Ovary (tissue), 9 donors: ENCODE data around the gene DPY19L3. TPM values are rescaled to one million over a fixed set of nuclear protein-coding genes. Genes with fewer than 3 reads are reported as not detected.
"Not testable (repeated sequence)": the region's sequence is repeated elsewhere in the genome, so short reads cannot be mapped to it uniquely, and the experiment has no call there.

Experiments
- DNase-seq, 5 donors: peaks; one replicate each; pipeline ENCODE4 v3.0.0-alpha.2; 2019 to 2020
- H3K27ac ChIP-seq, 2 donors: fragments of 200-600 bp; one replicate each; pipeline versions ENCODE4 v1.5.1 to v1.8.0; 2019 to 2022
- H3K27me3 ChIP-seq: fragments of 200-600 bp; one replicate; pipeline ENCODE4 v1.8.0; 2022
- H3K36me3 ChIP-seq: fragments of 200-600 bp; sonication (generic); one replicate; pipeline ENCODE4 v1.5.1; 2019
- H3K4me1 ChIP-seq: one replicate; pipeline ENCODE4 v1.8.1; 2013; ENCODE audit warnings: mild to moderate bottlenecking, moderate library complexity; ENCODE audit not compliant: insufficient read depth
- H3K4me3 ChIP-seq: fragments of 200-600 bp; sonication (generic); one replicate; pipeline ENCODE4 v1.5.1; 2017
- H3K9me3 ChIP-seq, 2 donors: fragments of 200-600 bp in 1 of 2; sonication (generic) in 1 of 2; one replicate each; pipeline versions ENCODE4 v1.5.1 to v1.8.1; 2013 to 2019; ENCODE audit warnings: mild to moderate bottlenecking in 1 of 2, moderate library complexity in 1 of 2
- CTCF ChIP-seq, 3 donors: fragments of 450-650 bp in 2 of 3; fragments of 200-600 bp in 1 of 3; IDR thresholded peaks; one replicate each; pipeline versions ENCODE4 v1.5.1 to v1.8.0; 2016 to 2022; ENCODE audit warnings: antibody characterized with exemption in 3 of 3, mild to moderate bottlenecking in 1 of 3
- EP300 ChIP-seq: sonication (generic); formaldehyde crosslinking; IDR thresholded peaks from one replicate; pipeline ENCODE4 v1.6.1; 2017; ENCODE audit warnings: antibody characterized with exemption
- POLR2A ChIP-seq: fragments of 450-650 bp; IDR thresholded peaks from one replicate; pipeline ENCODE4 v1.6.1; 2017; ENCODE audit warnings: antibody characterized with exemption, mild to moderate bottlenecking, moderate library complexity
- WGBS, 3 donors: extraction: QIAGEN DNeasy Blood & Tissue Kit in 1 of 3; methylation state at CpG; one replicate each; pipeline versions ENCODE4 v1.1.5 to v1.1.7; 2013 to 2017; 5-methylcytosine and 5-hydroxymethylcytosine counted together
- intact Hi-C, 4 donors: fragments of 100-400 bp; cut with DNase I; formaldehyde crosslinking; loops; one replicate each; pipeline versions ENCODE4 v1.11.0 to v1.15.1; 2022 to 2023
- polyA plus RNA-seq, 2 donors: library from polyadenylated mRNA; stranded (reverse); fragments of 200-250 nt in 1 of 2; fragments of 350-450 nt in 1 of 2; fragmentation: Illumina TruSeq in 1 of 2; extraction: RNeasy Lipid Tissue Mini Kit (QIAGEN cat#74804) in 1 of 2; gene quantifications; one replicate each; pipeline ENCODE4 v1.2.3, GENCODE V29; 2013 to 2014
- total RNA-seq, 7 donors: library from RNA; depleted of rRNA in 2 of 7; stranded (reverse); fragments of >200 nt in 2 of 7; fragmentation: NEBNext Ultra II Directional in 3 of 7; extraction: Animal tissue kit (Norgen Biotek cat#: 25700) in 3 of 7; gene quantifications; one replicate each; pipeline versions ENCODE4 v1.1.0 to v1.2.4, GENCODE V29; 2016 to 2023
- donor health status: DM: no; HTN: no; CAD: no; lungs with moderate emphysema.
- donor health status: DM: no; HTN: no; CAD: no.
- donor health status: Bipolar disorder and iron deficiency.
- donor health status: DM: yes; HTN: yes; CAD: no.
- donor health status: DM: no; HTN: no; CAD: no.
- donor health status: DM: yes; HTN: yes; CAD: no.

Gene DPY19L3
- total and polyA plus RNA-seq, 9 donors = 9.6 to 49.8 (median 43.9) TPM

GRCh38 chr19:32368787-32369186, 36.8 kb upstream of the DPY19L3 start:
- H3K4me3 ChIP-seq = no peak overlapping the region
- intact Hi-C loops = no loop called here
- H3K36me3 ChIP-seq = no peaks in the 10 kb centered on the region
- no peak for DNase-seq
- no peaks in the 10 kb centered on the region for H3K9me3 ChIP-seq
- 37 to 55% (median 44%) methylated on average over 2 of the region's 2 CpGs for WGBS, 3 donors
- H3K27ac ChIP-seq = no peak overlapping the region
- H3K27me3 ChIP-seq = no peaks in the 10 kb centered on the region
- TF ChIP-seq CTCF (IDR thresholded peaks at IDR 0.05) (no peak), EP300 (no peak), POLR2A (no peak)
- H3K4me1 ChIP-seq = peaks cover 5% of the 10 kb centered on the region

GRCh38 chr19:32372726-32373517, 32.6 kb upstream of the DPY19L3 start:
- Histone ChIP-seq H3K9me3 (no peaks in the 10 kb centered on the region), H3K27me3 (no peaks in the 10 kb centered on the region), H3K4me1 (peaks cover 7% of the 10 kb centered on the region), H3K4me3 (no peak overlapping the region), H3K36me3 (no peaks in the 10 kb centered on the region), H3K27ac (no peak overlapping the region)
- TF ChIP-seq EP300 = no peak
- no peak for DNase-seq
- intact Hi-C loops = no loop called here
- WGBS, 3 donors = 62 to 76% (median 66%) methylated on average over 7 of the region's 7 CpGs

GRCh38 chr19:32373585-32374295, 31.8 kb upstream of the DPY19L3 start:
- TF ChIP-seq POLR2A (no peak), EP300 (no peak), CTCF (IDR thresholded peaks at IDR 0.05) (no peak)
- H3K9me3 ChIP-seq = no peaks in the 10 kb centered on the region
- H3K27me3 ChIP-seq = no peaks in the 10 kb centered on the region
- no peaks in the 10 kb centered on the region for H3K36me3 ChIP-seq
- peaks cover 7% of the 10 kb centered on the region for H3K4me1 ChIP-seq
- 12 to 26% (median 19%) methylated on average over 10 of the region's 10 CpGs for WGBS, 3 donors
- no peak overlapping the region for H3K27ac ChIP-seq
- peak in 2 of 5 donors; percentile 20 to 50 for DNase-seq
- H3K4me3 ChIP-seq = no peak overlapping the region
- intact Hi-C loops = no loop called here

GRCh38 chr19:32374362-32374761, 31.2 kb upstream of the DPY19L3 start:
- H3K36me3 ChIP-seq, H3K27ac ChIP-seq, DNase-seq, H3K4me1 ChIP-seq, intact Hi-C loops, H3K27me3 ChIP-seq, H3K4me3 ChIP-seq, H3K9me3 ChIP-seq: not testable (repeated sequence)
- WGBS, 3 donors = 83 to 84% (median 84%) methylated on average over 3 of the region's 3 CpGs

- WGBS, 3 donors = 97 to 98% (median 98%) methylated on average over 9 of the region's 9 CpGs
These were observed 28.5 kb upstream of the DPY19L3 start for GRCh38 chr19:32377088-32377487.

GRCh38 chr19:32380269-32380668, 25.3 kb upstream of the DPY19L3 start:
- H3K36me3 ChIP-seq = no peaks in the 10 kb centered on the region
- WGBS, 3 donors = 39 to 52% (median 48%) methylated on average over 3 of the region's 3 CpGs
- no peak for DNase-seq

More at GRCh38 chr19:32377088-32377487, 28.5 kb upstream of the DPY19L3 start:
- H3K27me3 ChIP-seq, H3K36me3 ChIP-seq, H3K9me3 ChIP-seq, DNase-seq, H3K4me1 ChIP-seq, H3K27ac ChIP-seq, H3K4me3 ChIP-seq, intact Hi-C loops: not testable (repeated sequence)

More at GRCh38 chr19:32380269-32380668, 25.3 kb upstream of the DPY19L3 start:
- H3K4me1 ChIP-seq = no peaks in the 10 kb centered on the region
- no peak for TF ChIP-seq CTCF (IDR thresholded peaks at IDR 0.05)
- TF ChIP-seq POLR2A = no peak
- TF ChIP-seq EP300 = no peak
- no peak overlapping the region for H3K4me3 ChIP-seq
- no peaks in the 10 kb centered on the region for H3K27me3 ChIP-seq
- intact Hi-C loops = no loop called here
- H3K9me3 ChIP-seq = no peaks in the 10 kb centered on the region
- no peak overlapping the region for H3K27ac ChIP-seq
